Activated CD4-positive, alpha-beta T cell treated with anti-CD3 and anti-CD28 coated beads for 48 hours (primary cell): ENCODE measurements around the gene LDLR.
"Not testable (repeated sequence)": the region's sequence is repeated elsewhere in the genome, so short reads cannot be mapped to it uniquely, and the experiment has no call there.

ENCODE experiments used
- DNase-seq: peaks from one replicate; pipeline ENCODE4 v3.0.0-alpha.2; 2020

LDLR gene

GRCh38 chr19:11108746-11109145, 19.5 kb downstream of the LDLR start:
- no peak for DNase-seq

DNA sequence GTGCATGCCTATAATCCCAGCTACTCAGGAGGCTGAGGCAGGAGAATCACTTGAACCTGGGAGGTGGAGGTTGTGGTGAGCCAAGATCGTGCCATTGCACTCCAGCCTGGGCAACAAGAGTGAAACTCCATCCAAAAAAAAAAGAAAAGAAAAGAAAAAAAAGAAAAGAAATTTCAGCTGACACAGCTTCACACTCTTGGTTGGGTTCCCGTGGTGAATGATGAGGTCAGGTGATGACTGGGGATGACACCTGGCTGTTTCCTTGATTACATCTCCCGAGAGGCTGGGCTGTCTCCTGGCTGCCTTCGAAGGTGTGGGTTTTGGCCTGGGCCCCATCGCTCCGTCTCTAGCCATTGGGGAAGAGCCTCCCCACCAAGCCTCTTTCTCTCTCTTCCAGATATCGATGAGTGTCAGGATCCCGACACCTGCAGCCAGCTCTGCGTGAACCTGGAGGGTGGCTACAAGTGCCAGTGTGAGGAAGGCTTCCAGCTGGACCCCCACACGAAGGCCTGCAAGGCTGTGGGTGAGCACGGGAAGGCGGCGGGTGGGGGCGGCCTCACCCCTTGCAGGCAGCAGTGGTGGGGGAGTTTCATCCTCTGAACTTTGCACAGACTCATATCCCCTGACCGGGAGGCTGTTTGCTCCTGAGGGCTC, 22.0 kb downstream of the LDLR start:
- DNase-seq, result no peak

DNA sequence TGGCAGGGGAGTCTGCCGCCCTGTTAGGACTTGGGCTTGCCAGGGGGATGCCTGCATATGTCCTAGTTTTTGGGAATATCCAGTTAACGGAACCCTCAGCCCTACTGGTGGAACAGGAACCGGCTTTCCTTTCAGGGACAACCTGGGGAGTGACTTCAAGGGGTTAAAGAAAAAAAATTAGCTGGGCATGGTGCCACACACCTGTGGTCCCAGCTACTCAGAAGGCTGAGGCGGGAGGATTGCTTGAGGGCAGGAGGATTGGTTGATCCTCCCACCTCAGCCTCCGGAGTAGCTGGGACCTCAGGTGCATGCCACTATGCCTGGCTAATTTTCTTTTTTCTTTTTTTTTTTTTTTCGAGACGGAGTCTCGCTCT, 22.5 kb downstream of the LDLR start:
- no peak for DNase-seq

DNA sequence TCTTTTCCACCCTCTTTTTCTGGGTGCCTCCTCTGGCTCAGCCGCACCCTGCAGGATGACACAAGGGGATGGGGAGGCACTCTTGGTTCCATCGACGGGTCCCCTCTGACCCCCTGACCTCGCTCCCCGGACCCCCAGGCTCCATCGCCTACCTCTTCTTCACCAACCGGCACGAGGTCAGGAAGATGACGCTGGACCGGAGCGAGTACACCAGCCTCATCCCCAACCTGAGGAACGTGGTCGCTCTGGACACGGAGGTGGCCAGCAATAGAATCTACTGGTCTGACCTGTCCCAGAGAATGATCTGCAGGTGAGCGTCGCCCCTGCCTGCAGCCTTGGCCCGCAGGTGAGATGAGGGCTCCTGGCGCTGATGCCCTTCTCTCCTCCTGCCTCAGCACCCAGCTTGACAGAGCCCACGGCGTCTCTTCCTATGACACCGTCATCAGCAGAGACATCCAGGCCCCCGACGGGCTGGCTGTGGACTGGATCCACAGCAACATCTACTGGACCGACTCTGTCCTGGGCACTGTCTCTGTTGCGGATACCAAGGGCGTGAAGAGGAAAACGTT, 24.0 kb downstream of the LDLR start:
- DNase-seq, result no peak

DNA sequence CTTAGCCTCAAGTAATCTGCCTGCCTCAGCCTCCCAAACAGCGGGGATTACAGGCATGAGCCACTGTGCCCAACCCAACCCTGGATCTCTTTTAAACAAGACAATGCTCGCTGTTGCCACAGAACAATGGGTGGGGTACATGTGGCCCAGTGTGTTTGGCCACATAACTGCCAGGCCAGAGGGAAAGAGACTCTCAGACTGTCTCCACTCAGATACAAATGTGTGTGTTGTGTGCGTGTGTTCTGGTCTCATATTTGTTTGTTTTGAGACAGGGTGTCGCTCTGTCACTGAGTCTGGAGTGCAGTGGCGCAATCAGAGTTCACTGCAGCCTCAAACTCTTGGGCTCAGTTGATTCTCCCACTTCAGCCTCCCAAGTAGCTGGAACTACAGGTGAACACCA, 25.8 kb downstream of the LDLR start:
- DNase-seq, result no peak

GRCh38 chr19:11115895-11116446, 26.7 kb downstream of the LDLR start:
- DNase-seq, result no peak

GRCh38 chr19:11116507-11116906, 27.2 kb downstream of the LDLR start:
- no peak for DNase-seq

- not testable (repeated sequence) for DNase-seq
Measured at GRCh38 chr19:11121963-11122362, 32.7 kb downstream of the LDLR start.

DNA sequence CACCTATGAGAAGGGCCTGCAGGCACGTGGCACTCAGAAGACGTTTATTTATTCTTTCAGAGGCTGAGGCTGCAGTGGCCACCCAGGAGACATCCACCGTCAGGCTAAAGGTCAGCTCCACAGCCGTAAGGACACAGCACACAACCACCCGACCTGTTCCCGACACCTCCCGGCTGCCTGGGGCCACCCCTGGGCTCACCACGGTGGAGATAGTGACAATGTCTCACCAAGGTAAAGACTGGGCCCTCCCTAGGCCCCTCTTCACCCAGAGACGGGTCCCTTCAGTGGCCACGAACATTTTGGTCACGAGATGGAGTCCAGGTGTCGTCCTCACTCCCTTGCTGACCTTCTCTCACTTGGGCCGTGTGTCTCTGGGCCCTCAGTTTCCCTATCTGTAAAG, 33.9 kb downstream of the LDLR start:
- no peak for DNase-seq

DNA sequence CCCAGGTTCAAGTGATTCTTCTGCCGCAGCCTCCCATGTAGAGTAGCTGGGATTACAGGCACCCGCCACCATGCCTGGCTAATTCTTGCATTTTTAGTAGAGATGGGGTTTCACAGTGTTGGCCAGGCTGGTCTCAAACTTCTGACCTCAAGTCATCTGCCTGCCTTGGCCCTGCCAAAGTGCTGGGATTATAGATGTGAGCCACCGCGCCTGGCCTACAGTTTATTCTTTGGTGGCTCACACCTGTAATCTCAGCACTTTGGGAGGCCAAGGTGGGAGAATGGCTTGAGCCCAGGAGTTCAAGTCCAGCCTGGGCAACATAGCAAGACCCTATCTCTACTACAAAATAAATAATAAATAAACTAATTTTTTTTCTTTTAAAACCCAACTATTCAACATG, 34.9 kb downstream of the LDLR start:
- not testable (repeated sequence) for DNase-seq

GRCh38 chr19:11125994-11126685, 36.9 kb downstream of the LDLR start:
- DNase-seq, result peak; percentile 85

DNA sequence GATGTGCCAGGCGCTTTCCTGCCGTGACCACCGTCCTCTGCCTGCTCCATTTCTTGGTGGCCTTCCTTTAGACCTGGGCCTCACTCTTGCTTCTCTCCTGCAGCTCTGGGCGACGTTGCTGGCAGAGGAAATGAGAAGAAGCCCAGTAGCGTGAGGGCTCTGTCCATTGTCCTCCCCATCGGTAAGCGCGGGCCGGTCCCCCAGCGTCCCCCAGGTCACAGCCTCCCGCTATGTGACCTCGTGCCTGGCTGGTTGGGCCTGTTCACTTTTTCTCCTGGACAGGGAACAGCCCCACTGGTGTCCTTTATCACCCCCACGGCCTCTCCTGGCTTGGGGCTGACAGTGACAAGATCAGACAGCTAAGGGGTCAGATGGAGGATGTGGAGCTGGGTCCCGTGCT, 38.6 kb downstream of the LDLR start:
- no peak for DNase-seq

DNA sequence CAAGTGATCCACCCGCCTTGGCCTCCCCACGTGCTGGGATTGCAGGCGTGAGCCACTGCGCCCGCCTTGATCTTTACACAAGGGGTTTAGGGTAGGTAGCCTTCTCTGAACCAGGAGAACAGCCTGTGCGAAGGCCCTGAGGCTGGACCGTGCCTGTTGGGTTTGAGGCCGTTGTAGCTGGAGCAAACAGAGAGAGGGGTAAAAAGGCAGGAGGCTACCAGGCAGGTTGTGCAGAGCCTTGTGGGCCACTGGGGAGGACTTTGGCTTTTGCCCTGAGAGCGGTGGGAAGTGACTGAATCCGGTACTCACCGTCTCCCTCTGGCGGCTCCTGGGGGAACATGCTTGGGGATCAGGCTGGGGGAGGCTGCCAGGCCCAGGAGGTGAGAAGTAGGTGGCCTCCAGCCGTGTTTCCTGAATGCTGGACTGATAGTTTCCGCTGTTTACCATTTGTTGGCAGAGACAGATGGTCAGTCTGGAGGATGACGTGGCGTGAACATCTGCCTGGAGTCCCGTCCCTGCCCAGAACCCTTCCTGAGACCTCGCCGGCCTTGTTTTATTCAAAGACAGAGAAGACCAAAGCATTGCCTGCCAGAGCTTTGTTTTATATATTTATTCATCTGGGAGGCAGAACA, 41.7 kb downstream of the LDLR start:
- DNase-seq, result peak; percentile 82

- DNase-seq, result no peak
Measured at GRCh38 chr19:11131471-11131870, 42.2 kb downstream of the LDLR start.

- DNase-seq, result no peak
Measured at GRCh38 chr19:11136400-11137101, 47.3 kb downstream of the LDLR start.

DNA sequence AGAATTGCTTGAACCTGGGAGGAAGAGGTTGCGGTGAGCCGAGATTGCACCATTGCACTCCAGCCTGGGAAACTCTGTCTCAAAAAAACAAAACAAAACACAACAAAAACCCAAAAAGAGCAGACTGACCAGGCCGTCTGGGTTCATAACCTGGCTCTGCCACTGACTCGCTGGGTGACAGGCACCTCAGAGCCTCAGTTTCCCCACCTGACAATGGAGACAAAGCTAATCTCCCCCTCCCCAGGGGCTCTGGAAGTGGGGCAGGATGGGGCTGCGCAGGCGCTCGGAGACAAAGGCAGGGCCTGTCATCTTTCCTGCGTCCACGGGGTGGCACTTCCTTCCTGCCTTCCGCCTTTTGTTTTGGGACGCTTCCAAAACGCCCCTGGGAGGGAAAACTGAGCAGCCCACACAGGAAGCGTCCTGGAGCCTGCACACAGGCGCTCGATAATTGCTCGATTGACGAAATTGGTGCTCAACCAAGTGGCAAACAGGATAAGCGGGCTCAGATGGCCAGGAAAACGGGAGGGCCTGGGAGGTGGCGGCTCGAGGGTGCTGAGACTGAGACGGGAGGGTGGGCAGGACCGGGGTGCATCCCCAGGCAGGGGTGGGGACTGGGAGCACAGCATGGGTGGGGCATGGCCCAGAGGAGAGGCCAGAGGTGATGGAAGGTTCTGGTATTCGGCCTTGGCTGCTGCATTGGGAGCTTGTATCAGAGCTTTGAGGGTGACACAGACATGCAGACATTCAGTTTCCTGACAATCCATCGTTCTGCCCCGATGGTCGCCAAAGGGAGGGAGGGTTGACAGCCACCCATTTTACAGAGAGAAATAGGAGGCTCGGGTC, 48.5 kb downstream of the LDLR start:
- DNase-seq, result peak; percentile 65

DNA sequence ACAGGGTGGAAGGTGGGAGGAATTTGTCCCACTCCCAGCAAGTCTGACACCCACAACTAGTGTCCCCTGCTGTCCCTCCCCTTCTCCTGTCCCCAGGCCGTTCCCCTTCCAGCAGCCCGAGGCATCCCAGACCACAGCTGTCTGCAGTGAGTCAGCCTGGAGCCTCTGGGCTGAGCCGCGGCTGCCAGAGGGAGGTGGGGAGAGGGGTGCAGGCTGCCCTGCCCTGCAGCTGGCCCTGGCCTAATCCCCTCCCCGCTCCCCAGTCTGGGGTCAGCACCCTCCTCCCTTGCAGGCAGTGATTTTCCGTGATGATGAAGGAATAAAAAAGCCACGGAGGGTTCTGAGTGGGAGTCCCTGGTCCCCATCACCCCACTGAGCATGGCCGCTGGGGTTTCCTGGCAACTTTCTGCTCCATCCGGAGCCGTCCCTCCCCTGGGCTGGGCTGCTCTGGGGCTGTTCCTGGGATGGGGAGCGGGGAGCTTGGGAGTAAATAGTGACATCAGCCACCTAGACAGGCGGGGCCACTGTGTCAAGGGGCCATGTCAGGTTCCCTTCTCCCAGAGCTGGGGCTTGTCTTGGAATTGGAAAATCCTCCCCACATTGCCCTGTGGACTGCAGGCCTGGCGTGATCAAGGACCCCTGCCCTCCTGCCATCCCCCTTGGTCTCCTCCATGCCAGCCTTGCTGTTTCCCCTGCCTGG, 49.5 kb downstream of the LDLR start:
- no peak for DNase-seq

DNA sequence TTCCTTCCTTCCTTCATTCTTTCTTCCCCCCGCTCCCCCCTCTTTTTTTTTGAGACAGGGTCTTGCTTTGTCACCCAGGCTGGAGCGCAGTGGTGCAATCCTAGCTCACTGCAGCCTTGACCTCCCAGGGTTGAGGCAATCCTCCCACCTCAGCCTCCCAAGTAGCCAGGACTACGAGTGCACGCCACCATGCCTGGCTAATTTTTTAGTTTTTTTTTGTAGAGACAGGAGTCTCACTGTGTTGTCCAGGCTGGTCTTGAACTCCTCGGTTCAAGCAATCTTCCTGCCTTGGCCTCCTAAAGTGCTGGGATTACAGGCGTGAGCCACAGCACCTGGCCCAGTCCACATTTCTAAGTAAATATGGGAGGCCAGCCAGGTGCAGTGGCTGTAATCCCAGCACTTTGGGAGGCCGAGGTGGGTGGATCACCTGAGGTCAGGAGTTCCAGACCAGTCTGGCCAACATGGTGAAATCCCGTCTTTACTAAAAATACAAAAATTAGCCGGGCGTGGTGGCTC, 50.8 kb downstream of the LDLR start:
- not testable (repeated sequence) for DNase-seq

- DNase-seq, result no peak
Measured at GRCh38 chr19:11140896-11141295, 51.6 kb downstream of the LDLR start.

DNA sequence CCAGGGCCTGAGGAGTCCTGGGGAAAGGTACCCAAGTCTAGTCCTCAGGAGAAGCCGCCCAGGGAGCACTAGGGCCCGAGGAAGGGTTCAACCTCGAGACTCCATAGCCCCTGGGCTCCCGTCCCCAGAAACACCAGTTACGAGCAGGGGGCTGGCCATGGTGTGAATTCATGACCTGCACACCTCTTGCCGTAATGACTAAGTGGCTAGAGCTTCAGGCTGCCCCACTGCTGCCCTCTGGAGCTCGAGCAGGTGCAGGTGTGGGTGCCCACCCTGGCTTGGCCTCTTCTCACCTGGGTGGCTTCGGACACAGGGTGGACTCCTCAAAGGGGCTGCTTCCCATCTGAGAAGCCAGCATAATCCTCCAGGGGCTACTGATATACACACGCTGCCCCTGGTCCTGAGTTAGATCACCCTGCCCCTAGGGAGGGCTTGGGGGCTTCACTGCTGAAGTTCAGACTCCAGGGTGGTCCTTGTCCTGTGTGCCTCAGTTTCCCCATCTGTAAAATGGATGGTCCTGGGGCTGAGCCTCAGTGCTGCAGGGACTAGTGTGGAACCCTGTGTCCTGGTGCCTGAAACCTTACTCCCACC, 52.8 kb downstream of the LDLR start:
- no peak for DNase-seq
